Mucosa of descending colon (tissue), 3 donors: ENCODE results near the gene EDN3. TPM values are rescaled to one million over a fixed set of nuclear protein-coding genes. Genes with fewer than 3 reads are reported as not detected.

Experiments
- ATAC-seq: fragments of 200-7000 bp; cut with Tn5 transposase; one replicate; pipeline ENCODE4 v1.9.1; 2020; ENCODE audit warnings: mild to moderate bottlenecking, moderate library complexity
- DNase-seq, 3 donors: peaks; one replicate each; pipeline ENCODE4 v3.0.0-alpha.2; 2020
- H3K36me3 ChIP-seq: fragments of 200-600 bp; one replicate; pipeline ENCODE4 v1.8.0; 2021; ENCODE audit warnings: low read depth, mild to moderate bottlenecking
- H3K4me1 ChIP-seq: fragments of 200-600 bp; one replicate; pipeline ENCODE4 v1.8.0; 2021; ENCODE audit warnings: low read depth, mild to moderate bottlenecking
- H3K4me3 ChIP-seq: fragments of 200-600 bp; one replicate; pipeline ENCODE4 v1.8.0; 2021; ENCODE audit warnings: mild to moderate bottlenecking
- H3K9me3 ChIP-seq: fragments of 200-600 bp; one replicate; pipeline ENCODE4 v1.8.0; 2021; ENCODE audit warnings: mild to moderate bottlenecking
- intact Hi-C, 2 donors: fragments of 100-400 bp; cut with DNase I in 1 of 2; cut with micrococcal nuclease in 1 of 2; formaldehyde crosslinking; loops; one replicate each; pipeline versions ENCODE4 v1.11.0 to v1.11.1; 2022; cut with DNase I, micrococcal nuclease
- total RNA-seq, 3 donors: library from RNA; stranded (reverse); fragmentation: NEBNext Ultra II Directional in 2 of 3; extraction: Animal tissue kit (Norgen Biotek cat#: 25700) in 2 of 3; gene quantifications; one replicate each; pipeline versions ENCODE4 v1.2.1 to v1.2.4, GENCODE V29; 2021 to 2023
- TF ChIP-seq, protein P1 (sequence below): fragments of 200-600 bp; IDR thresholded peaks from one replicate; pipeline ENCODE4 v1.8.0; 2022; ENCODE audit warnings: antibody characterized with exemption, mild to moderate bottlenecking
- donor health status: DM: no; HTN: no; CAD: no; lungs with moderate emphysema.
- donor health status: DM: no; HTN: no; CAD: no.
- donor health status: DM: no; HTN: yes; CAD: no.

Gene EDN3
- total RNA-seq, 3 donors from 2014 or later, result 34.3 to 80.4 (median 51.1) TPM

DNA sequence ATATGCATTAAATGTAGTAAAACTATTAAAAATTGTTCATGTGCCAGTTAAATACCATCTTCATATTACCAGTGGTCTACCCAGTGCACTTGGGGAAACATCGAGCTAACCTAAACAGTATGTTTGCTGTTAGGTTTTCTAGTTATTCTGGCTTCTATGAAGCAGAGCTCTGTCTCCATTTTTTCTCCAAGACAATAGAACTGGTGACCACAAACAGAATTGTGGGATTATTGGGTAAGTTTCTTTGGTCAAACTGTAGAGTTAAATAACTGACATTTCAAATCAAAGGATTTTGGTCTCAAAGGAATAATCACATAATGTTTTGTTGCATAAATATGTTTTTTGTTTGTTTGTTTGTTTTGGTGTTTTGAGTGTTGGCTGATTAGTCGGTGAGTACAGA is 40.5 kb upstream of the EDN3 start:
- TF ChIP-seq, protein P1, sequence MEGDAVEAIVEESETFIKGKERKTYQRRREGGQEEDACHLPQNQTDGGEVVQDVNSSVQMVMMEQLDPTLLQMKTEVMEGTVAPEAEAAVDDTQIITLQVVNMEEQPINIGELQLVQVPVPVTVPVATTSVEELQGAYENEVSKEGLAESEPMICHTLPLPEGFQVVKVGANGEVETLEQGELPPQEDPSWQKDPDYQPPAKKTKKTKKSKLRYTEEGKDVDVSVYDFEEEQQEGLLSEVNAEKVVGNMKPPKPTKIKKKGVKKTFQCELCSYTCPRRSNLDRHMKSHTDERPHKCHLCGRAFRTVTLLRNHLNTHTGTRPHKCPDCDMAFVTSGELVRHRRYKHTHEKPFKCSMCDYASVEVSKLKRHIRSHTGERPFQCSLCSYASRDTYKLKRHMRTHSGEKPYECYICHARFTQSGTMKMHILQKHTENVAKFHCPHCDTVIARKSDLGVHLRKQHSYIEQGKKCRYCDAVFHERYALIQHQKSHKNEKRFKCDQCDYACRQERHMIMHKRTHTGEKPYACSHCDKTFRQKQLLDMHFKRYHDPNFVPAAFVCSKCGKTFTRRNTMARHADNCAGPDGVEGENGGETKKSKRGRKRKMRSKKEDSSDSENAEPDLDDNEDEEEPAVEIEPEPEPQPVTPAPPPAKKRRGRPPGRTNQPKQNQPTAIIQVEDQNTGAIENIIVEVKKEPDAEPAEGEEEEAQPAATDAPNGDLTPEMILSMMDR, result no peak
- H3K36me3 ChIP-seq, result no peaks in the 10 kb centered on the region
- ATAC-seq, result no peak
- DNase-seq, result no peak
- no peak overlapping the region for H3K4me3 ChIP-seq
- no peaks in the 10 kb centered on the region for H3K9me3 ChIP-seq
- no peaks in the 10 kb centered on the region for H3K4me1 ChIP-seq
- intact Hi-C loops, result no loop called here

DNA sequence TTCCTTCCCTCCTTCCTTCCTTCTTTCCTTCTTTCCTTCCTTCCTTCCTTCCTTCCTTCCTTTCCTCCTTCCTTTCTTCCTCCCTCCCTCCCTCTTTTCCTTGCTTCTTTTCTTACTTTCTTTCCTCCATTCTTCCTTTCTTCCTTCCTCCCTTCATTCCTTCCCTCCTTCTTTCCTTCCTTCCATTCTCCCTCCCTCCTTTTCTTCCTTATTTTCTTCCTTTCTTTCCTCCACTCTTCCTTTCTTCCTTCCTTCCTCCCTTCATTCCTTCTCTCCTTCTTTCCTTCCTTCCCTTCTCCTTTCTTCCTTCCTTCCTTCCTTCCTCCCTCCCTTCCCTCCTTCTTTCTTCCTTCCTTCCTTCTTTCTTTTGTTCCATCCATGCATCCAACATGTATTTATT is 35.1 kb upstream of the EDN3 start:
- ATAC-seq (no peak), DNase-seq (no peak)
- TF ChIP-seq, protein P1, result no peak
- Histone ChIP-seq H3K36me3 (no peaks in the 10 kb centered on the region), H3K4me1 (no peaks in the 10 kb centered on the region), H3K9me3 (no peaks in the 10 kb centered on the region), H3K4me3 (no peak overlapping the region)
- intact Hi-C loops, result no loop called here

DNA sequence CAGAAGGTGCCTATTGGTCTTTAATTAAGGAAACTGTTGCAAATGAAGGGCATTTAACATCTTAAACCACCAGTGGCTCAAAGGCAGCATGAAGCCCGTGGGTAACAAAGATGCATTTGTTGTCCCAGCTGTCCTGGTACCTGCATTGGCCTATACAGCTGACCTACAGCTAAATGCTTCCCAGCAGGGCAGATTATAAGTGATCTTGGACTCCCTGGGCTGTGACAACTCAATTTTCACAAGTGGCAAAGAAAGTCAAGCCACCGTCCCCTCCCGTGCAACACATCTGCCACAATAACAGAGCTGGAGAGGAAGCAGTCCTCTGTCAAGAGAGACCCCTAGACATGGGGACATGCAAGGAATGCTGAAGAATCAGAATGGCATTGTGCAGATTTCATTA is 31.5 kb upstream of the EDN3 start:
- DNase-seq, result no peak
- H3K9me3 ChIP-seq, result no peaks in the 10 kb centered on the region
- intact Hi-C loops, result no loop called here
- no peaks in the 10 kb centered on the region for H3K4me1 ChIP-seq
- ATAC-seq, result no peak
- H3K4me3 ChIP-seq, result no peak overlapping the region
- H3K36me3 ChIP-seq, result no peaks in the 10 kb centered on the region
- TF ChIP-seq, protein P1, result no peak

DNA sequence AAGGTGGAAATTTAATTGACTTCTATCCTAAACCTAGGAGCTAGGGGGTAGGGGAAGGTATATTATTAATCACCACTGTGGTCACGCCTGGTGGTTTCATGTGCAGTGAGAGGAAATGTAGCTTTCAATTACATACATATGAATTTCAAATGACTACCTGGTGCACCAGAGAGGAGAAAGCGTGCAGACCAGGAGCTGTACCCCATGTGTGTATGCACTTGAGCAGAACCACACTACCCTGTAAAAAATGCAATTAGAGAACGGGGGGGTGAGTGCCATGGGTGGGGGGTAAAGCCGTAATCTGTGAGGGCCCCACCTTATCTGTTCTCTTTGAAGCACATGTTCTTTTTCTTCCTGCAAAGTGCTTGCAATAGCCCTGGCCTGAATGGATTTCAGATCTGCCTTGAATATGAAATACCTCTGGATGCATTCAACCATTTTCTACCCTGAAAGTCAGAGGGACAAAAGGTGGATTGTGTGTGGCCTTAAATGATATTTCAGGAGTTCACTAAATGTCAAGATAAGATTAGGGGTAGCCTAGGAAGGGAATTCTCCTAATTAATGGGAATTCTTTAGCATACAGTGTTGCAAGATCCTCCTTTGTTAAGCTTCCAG is 30.9 kb upstream of the EDN3 start:
- Histone ChIP-seq H3K4me1 (no peaks in the 10 kb centered on the region), H3K36me3 (no peaks in the 10 kb centered on the region), H3K4me3 (no peak overlapping the region), H3K9me3 (no peaks in the 10 kb centered on the region)
- no peak for DNase-seq
- ATAC-seq, result no peak
- intact Hi-C loops, result no loop called here
- TF ChIP-seq, protein P1, result no peak

DNA sequence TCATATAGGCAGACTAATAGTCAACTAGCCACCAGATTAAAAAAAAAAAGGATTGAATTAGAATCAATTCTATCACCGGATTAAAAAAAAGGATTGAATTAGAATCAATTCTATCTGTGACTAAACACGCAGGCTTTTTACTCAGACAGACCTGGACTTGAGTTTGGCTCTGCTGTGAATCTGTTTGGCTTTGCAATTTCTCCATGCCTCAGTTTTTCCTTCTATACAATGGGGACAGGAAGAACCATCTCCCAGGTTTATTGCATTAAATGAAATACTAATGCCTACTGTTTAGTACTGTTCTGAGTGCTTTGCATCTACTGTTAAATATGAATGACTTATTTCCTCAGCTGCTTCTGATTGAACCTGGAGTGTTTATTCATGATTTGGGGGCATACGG is 30.0 kb upstream of the EDN3 start:
- Histone ChIP-seq H3K9me3 (no peaks in the 10 kb centered on the region), H3K4me3 (no peak overlapping the region), H3K4me1 (no peaks in the 10 kb centered on the region), H3K36me3 (no peaks in the 10 kb centered on the region)
- no peak for DNase-seq
- intact Hi-C loops, result no loop called here
- TF ChIP-seq, protein P1, result no peak
- ATAC-seq, result no peak
